Measurements from ENCODE around the gene PCDH15.

- TF ChIP-seq CTCF (IDR thresholded peaks at IDR 0.05; ENCODE audit: poor library complexity), result no peak
- no peak for TF ChIP-seq EZH2 (IDR thresholded peaks at IDR 0.05; ENCODE audit: borderline replicate concordance)
These were observed 119.9 kb downstream of the PCDH15 start for GRCh38 chr10:54681136-54681535.
